ENCODE data around the gene ANTXR1. TPM values are rescaled to one million over a fixed set of nuclear protein-coding genes. Genes with fewer than 3 reads are reported as not detected.

The ANTXR1 gene
- total and polyA plus RNA-seq, 9 of the 15 experiments (the other 6 are each of a cell fraction or from before 2014, with no cell fraction given): 0.07 to 1.00 (median 0.54) TPM

DNA sequence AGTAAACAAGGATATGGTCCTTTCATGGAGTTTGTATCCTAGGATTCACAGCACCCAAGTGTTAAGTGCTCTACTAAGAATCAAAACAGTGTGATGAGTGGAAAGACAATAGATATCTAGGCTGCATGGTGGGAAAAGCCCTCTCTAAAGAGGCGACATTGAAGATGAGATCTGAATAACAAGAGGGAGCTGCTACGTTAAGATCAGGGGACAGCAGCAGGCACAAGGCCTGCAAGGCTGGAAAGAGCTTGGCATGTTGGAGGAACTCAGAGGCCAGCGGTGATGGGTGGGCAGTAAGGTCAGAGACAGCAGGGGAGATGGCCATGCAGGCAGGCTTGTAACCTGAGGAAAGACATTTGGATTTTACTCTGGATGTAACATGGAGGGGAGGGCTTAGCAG, 196.5 kb downstream of the ANTXR1 start:
- Histone ChIP-seq H2AFZ (ENCODE audit: low read depth, low read length) (no peak overlapping the region), H3K9me3 (replicated peaks; ENCODE audit: control insufficient read depth, insufficient read depth, low read depth, low read length) (no peaks in the 10 kb centered on the region), H3K27ac (ENCODE audit: extremely low read depth, low read depth, low read length) (no peak overlapping the region), H3K9me1 (ENCODE audit: control insufficient read depth, insufficient read depth, low read length) (no peaks in the 10 kb centered on the region), H4K20me1 (replicated peaks; ENCODE audit: control insufficient read depth, insufficient read depth, low read length) (no peaks in the 10 kb centered on the region; the same call in 1 of the 2 replicates), H3K9ac (ENCODE audit: insufficient read depth in 1 of 2, low read depth in 2 of 2, low read length in 2 of 2) (no peak overlapping the region), H3K4me1 (replicated peaks in 1 of 2; ENCODE audit: control insufficient read depth in 2 of 2, insufficient read depth in 2 of 2, low read length in 2 of 2) (no peaks in the 10 kb centered on the region), H3K4me3 (no peak overlapping the region), H3K36me3 (ENCODE audit: control insufficient read depth, insufficient read depth, low read length) (no peaks in the 10 kb centered on the region), H3K27me3 (ENCODE audit: control insufficient read depth in 2 of 2, insufficient read depth in 2 of 2, low read length in 2 of 2) (peaks cover 0 to 12% of the 10 kb centered on the region in 2 experiments; a peak in 4 of 5 replicates), H3K79me2 (ENCODE audit: control insufficient read depth, insufficient read depth, low read length) (no peaks in the 10 kb centered on the region), H3K4me2 (ENCODE audit: insufficient read depth, low read length) (no peak overlapping the region)
- ChIA-PET CTCF (ENCODE audit: low intra/inter-chr PET ratio) (no interaction called here), POLR2A (no interaction called here)
- no peak for TF ChIP-seq TAF15 (IDR thresholded peaks at IDR 0.05; ENCODE audit: low read depth, low read length)
- no peak for TF ChIP-seq ZNF589 (CRISPR knock-in tag; IDR thresholded peaks at IDR 0.05; ENCODE audit: low read depth)
- no peak for TF ChIP-seq ZFPM2 (CRISPR knock-in tag; IDR thresholded peaks at IDR 0.05)
- no peak for TF ChIP-seq FOSL1 (tag; conservative IDR thresholded peaks at IDR 0.05)
- TF ChIP-seq, protein P1, sequence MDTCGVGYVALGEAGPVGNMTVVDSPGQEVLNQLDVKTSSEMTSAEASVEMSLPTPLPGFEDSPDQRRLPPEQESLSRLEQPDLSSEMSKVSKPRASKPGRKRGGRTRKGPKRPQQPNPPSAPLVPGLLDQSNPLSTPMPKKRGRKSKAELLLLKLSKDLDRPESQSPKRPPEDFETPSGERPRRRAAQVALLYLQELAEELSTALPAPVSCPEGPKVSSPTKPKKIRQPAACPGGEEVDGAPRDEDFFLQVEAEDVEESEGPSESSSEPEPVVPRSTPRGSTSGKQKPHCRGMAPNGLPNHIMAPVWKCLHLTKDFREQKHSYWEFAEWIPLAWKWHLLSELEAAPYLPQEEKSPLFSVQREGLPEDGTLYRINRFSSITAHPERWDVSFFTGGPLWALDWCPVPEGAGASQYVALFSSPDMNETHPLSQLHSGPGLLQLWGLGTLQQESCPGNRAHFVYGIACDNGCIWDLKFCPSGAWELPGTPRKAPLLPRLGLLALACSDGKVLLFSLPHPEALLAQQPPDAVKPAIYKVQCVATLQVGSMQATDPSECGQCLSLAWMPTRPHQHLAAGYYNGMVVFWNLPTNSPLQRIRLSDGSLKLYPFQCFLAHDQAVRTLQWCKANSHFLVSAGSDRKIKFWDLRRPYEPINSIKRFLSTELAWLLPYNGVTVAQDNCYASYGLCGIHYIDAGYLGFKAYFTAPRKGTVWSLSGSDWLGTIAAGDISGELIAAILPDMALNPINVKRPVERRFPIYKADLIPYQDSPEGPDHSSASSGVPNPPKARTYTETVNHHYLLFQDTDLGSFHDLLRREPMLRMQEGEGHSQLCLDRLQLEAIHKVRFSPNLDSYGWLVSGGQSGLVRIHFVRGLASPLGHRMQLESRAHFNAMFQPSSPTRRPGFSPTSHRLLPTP (IDR thresholded peaks at IDR 0.05; ENCODE audit: borderline replicate concordance, extremely low read depth, insufficient read length): no peak
- TF ChIP-seq, protein P2, sequence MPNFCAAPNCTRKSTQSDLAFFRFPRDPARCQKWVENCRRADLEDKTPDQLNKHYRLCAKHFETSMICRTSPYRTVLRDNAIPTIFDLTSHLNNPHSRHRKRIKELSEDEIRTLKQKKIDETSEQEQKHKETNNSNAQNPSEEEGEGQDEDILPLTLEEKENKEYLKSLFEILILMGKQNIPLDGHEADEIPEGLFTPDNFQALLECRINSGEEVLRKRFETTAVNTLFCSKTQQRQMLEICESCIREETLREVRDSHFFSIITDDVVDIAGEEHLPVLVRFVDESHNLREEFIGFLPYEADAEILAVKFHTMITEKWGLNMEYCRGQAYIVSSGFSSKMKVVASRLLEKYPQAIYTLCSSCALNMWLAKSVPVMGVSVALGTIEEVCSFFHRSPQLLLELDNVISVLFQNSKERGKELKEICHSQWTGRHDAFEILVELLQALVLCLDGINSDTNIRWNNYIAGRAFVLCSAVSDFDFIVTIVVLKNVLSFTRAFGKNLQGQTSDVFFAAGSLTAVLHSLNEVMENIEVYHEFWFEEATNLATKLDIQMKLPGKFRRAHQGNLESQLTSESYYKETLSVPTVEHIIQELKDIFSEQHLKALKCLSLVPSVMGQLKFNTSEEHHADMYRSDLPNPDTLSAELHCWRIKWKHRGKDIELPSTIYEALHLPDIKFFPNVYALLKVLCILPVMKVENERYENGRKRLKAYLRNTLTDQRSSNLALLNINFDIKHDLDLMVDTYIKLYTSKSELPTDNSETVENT (CRISPR knock-in tag; IDR thresholded peaks at IDR 0.05): no peak
- DNase-seq (ENCODE audit: extremely low read depth in 1 of 4, low spot score in 3 of 4) (no peak), ATAC-seq (no peak), FAIRE-seq (no peak)
- in situ Hi-C loops (cut with MboI) (no loop called here), intact Hi-C loops (cut with micrococcal nuclease) (loop anchor here (10.0 kb wide), 1 partner anchor 185 kb away; no protein-coding TSS in a partner anchor)
- 0% methylated on average over 3 of the region's 3 CpGs for WGBS (ENCODE audit: insufficient coverage, low coverage, missing lambda C conversion rate)
- BruUV-seq (replicated peaks): no TSS peak
